Ecto neural progenitor cell (in vitro differentiated cells): ENCODE data around the gene PHF24.
"Not testable (repeated sequence)": the region's sequence is repeated elsewhere in the genome, so short reads cannot be mapped to it uniquely, and the experiment has no call there.

Experiments used
- DNase-seq: peaks from one replicate; pipeline ENCODE4 v3.0.0-alpha.2; 2018; ENCODE audit warnings: low spot score

Gene PHF24

GRCh38 chr9:34957492-34958410 lies at the start of gene PHF24:
Gene PHF24 (plus strand): TSS chr9:34958285. CDS start chr9:34971299, 13,014 bp downstream.
- DNase-seq: peak; percentile 63

- DNase-seq: no peak
Measured at GRCh38 chr9:34927061-34927460, 31.0 kb upstream of the PHF24 start.

- DNase-seq: no peak
Measured at GRCh38 chr9:34928921-34929320, 29.2 kb upstream of the PHF24 start.

- no peak for DNase-seq
Measured at GRCh38 chr9:34929506-34930102, 28.5 kb upstream of the PHF24 start.

GRCh38 chr9:34939989-34940388 lies 18.1 kb upstream of the PHF24 start:
- not testable (repeated sequence) for DNase-seq

GRCh38 chr9:34948451-34948850 lies 9.6 kb upstream of the PHF24 start:
- no peak for DNase-seq

GRCh38 chr9:34954225-34954624 lies 3.9 kb upstream of the PHF24 start:
- DNase-seq: no peak

- not testable (repeated sequence) for DNase-seq
Measured at GRCh38 chr9:34956066-34956465, 2.0 kb upstream of the PHF24 start.

- no peak for DNase-seq
Measured at GRCh38 chr9:34956648-34957047, 1.4 kb upstream of the PHF24 start.

- DNase-seq: no peak
Measured at GRCh38 chr9:34958411-34958982, 412 bp downstream of the PHF24 start.

- DNase-seq: no peak
Measured at GRCh38 chr9:34959461-34959860, 1.4 kb downstream of the PHF24 start.

GRCh38 chr9:34961574-34962490 lies 3.7 kb downstream of the PHF24 start:
- no peak for DNase-seq

GRCh38 chr9:34962546-34962945 lies 4.5 kb downstream of the PHF24 start:
- DNase-seq: no peak

GRCh38 chr9:34963552-34963951 lies 5.5 kb downstream of the PHF24 start:
- no peak for DNase-seq

- no peak for DNase-seq
Measured at GRCh38 chr9:34964458-34964857, 6.4 kb downstream of the PHF24 start.

GRCh38 chr9:34971146-34971811 lies 13.2 kb downstream of the PHF24 start:
- no peak for DNase-seq

GRCh38 chr9:34974664-34975063 lies 16.6 kb downstream of the PHF24 start:
- no peak for DNase-seq

- DNase-seq: no peak
Measured at GRCh38 chr9:34976441-34976840, 18.4 kb downstream of the PHF24 start.

- no peak for DNase-seq
Measured at GRCh38 chr9:34976992-34977391, 18.9 kb downstream of the PHF24 start.

GRCh38 chr9:34980181-34980761 lies 22.2 kb downstream of the PHF24 start:
- DNase-seq: no peak

GRCh38 chr9:34982361-34982760 lies 24.3 kb downstream of the PHF24 start:
- no peak for DNase-seq
